ENCODE measurements around the gene FAM222A. TPM values are rescaled to one million over a fixed set of nuclear protein-coding genes. Genes with fewer than 3 reads are reported as not detected.

Gene FAM222A
- total RNA-seq, 1 experiment from 2014 or later, result 3.7 TPM

- H3K4me2 ChIP-seq (ENCODE audit: low read length), result no peak overlapping the region
- H3K9ac ChIP-seq (ENCODE audit: low read length), result no peak overlapping the region
- intact Hi-C loops (cut with micrococcal nuclease), result no loop called here
- TF ChIP-seq RAD21 (IDR thresholded peaks at IDR 0.05; ENCODE audit: low read depth) (no peak), SP1 (IDR thresholded peaks at IDR 0.05; ENCODE audit: low read depth) (no peak), CBX3 (IDR thresholded peaks at IDR 0.05; ENCODE audit: low read depth) (no peak), EGR1 (IDR thresholded peaks at IDR 0.05; ENCODE audit: low read depth) (no peak), CEBPB (IDR thresholded peaks at IDR 0.05; ENCODE audit: low read depth) (no peak), ZBTB33 (IDR thresholded peaks at IDR 0.05; ENCODE audit: extremely low read depth, insufficient replicate concordance, low read length) (no peak), POLR2AphosphoS5 (IDR thresholded peaks at IDR 0.05; ENCODE audit: low read depth, low read length) (no peak), SIN3A (IDR thresholded peaks at IDR 0.05; ENCODE audit: low read depth) (no peak), ATF3 (IDR thresholded peaks at IDR 0.05) (no peak), EZH2phosphoT487 (IDR thresholded peaks at IDR 0.05; ENCODE audit: borderline replicate concordance) (no peak)
- H3K9me2 ChIP-seq (ENCODE audit: insufficient read depth), result no peaks in the 10 kb centered on the region
- H3K27ac ChIP-seq (ENCODE audit: low read depth, low read length), result no peak overlapping the region
- H3K36me3 ChIP-seq (ENCODE audit: control insufficient read depth in 1 of 2, insufficient read depth in 2 of 2, low read length in 2 of 2), result no peaks in the 10 kb centered on the region
- no peaks in the 10 kb centered on the region for H3K79me2 ChIP-seq (ENCODE audit: insufficient read depth, low read length)
- BruUV-seq (replicated peaks), result no TSS peak
- no peaks in the 10 kb centered on the region for H4K20me1 ChIP-seq (ENCODE audit: insufficient read depth)
- CTCF ChIA-PET, result no interaction called here
- DNase-seq (ENCODE audit: low read depth, low spot score) (no peak), ATAC-seq (no peak)
- RAD21 ChIA-PET (ENCODE audit: low non-redundant PET in 1 of 2, low total read pairs in 2 of 2, uncharacterized antibody in 2 of 2, unreplicated experiment in 2 of 2), result no interaction called here
- H3K4me1 ChIP-seq (ENCODE audit: control insufficient read depth in 1 of 2, insufficient read depth in 2 of 2, low read length in 2 of 2), result no peaks in the 10 kb centered on the region
- no peak overlapping the region for H3K4me3 ChIP-seq (replicated peaks in 1 of 2; ENCODE audit: low read depth in 1 of 2, low read length in 2 of 2)
- H3K27me3 ChIP-seq (ENCODE audit: insufficient read depth, low read length), result no peaks in the 10 kb centered on the region
- no peak overlapping the region for H2AFZ ChIP-seq (ENCODE audit: low read depth, low read length, poor library complexity, severe bottlenecking)
- no peaks in the 10 kb centered on the region for H3K9me3 ChIP-seq (ENCODE audit: control insufficient read depth in 1 of 2, insufficient read depth in 1 of 2, low read depth in 1 of 2, low read length in 2 of 2)
- POLR2A ChIA-PET, result no interaction called here
These were observed 11.9 kb downstream of the FAM222A start for GRCh38 chr12:109725321-109726105.
